SK-N-SH (cell line): ENCODE data around the gene CNOT11. TPM values are rescaled to one million over a fixed set of nuclear protein-coding genes. Genes with fewer than 3 reads are reported as not detected.
"Not testable (repeated sequence)": the region's sequence is repeated elsewhere in the genome, so short reads cannot be mapped to it uniquely, and the experiment has no call there.

ENCODE experiments used
- CTCF ChIA-PET: fragments of 300-600, 350-600 bp; formaldehyde crosslinking; extraction: SDS; loops from one replicate; lab custom pipeline; 2021; lab: Yijun Ruan, JAX
- POLR2A ChIA-PET: fragments of 350-600 bp; sonication (Branson Sonifier 250); formaldehyde crosslinking; extraction: SDS; loops from one replicate; lab custom pipeline; 2020; ENCODE audit warnings: antibody characterized with exemption, inconsistent platforms; lab: Yijun Ruan, JAX
- DNase-seq: peaks from one replicate; pipeline ENCODE4 v3.0.0; 2012
- H2AFZ ChIP-seq: fragments of 200-600 bp; sonication (generic); 2 replicates; pipeline ENCODE4 v1.8.1; 2016; ENCODE audit warnings: antibody characterized with exemption, mild to moderate bottlenecking, low read depth
- H3F3A ChIP-seq: fragments of 200-600 bp; sonication (generic); replicated peaks from 2 replicates; pipeline ENCODE3; 2016; ENCODE audit warnings: antibody characterized with exemption, mild to moderate bottlenecking; ENCODE audit not compliant: insufficient read depth
- H3K27ac ChIP-seq, 2 experiments: fragments of 200-500 bp in 1 of 2; fragments of 200-600 bp in 1 of 2; sonication (Bioruptor generic) in 1 of 2; sonication (generic), shearing (Covaris generic) in 1 of 2; 2 replicates each; pipeline versions ENCODE4 v1.5.1 to v1.6.1; 2014 to 2016; ENCODE audit warnings: low read depth in 2 of 2, inconsistent platforms in 1 of 2, low read length in 1 of 2, mild to moderate bottlenecking in 1 of 2, mixed read lengths in 1 of 2
- H3K27me3 ChIP-seq: fragments of 200-600 bp; sonication (generic), shearing (Covaris generic); 2 replicates; pipeline ENCODE4 v1.6.1; 2016; ENCODE audit warnings: mixed run types; ENCODE audit not compliant: insufficient read depth
- H3K36me3 ChIP-seq, 2 experiments: fragments of 200-500 bp in 1 of 2; fragments of 200-600 bp in 1 of 2; sonication (Bioruptor generic) in 1 of 2; sonication (generic) in 1 of 2; replicated peaks in 1 of 2; 2 replicates each; pipeline versions ENCODE3 to v1.5.1; 2014 to 2016; ENCODE audit warnings: low read length in 1 of 2, mild to moderate bottlenecking in 1 of 2; ENCODE audit not compliant: insufficient read depth in 2 of 2, control insufficient read depth in 1 of 2
- H3K4me1 ChIP-seq, 2 experiments: fragments of 200-500 bp in 1 of 2; fragments of 200-600 bp in 1 of 2; sonication (Bioruptor generic) in 1 of 2; sonication (generic), shearing (Covaris generic) in 1 of 2; 2 replicates each; pipeline versions ENCODE4 v1.5.1 to v1.6.1; 2014 to 2016; ENCODE audit warnings: low read depth in 1 of 2, low read length in 1 of 2, mixed run types in 1 of 2; ENCODE audit not compliant: insufficient read depth in 2 of 2, control insufficient read depth in 1 of 2
- H3K4me2 ChIP-seq: fragments of 200-600 bp; sonication (generic), shearing (Covaris generic); 2 replicates; pipeline ENCODE4 v1.6.1; 2017; ENCODE audit warnings: mixed run types
- H3K4me3 ChIP-seq, 2 experiments: fragments of 200-500 bp in 1 of 2; fragments of 200-600 bp in 1 of 2; sonication (Bioruptor generic) in 1 of 2; sonication (generic), shearing (Covaris generic) in 1 of 2; 2 replicates each; pipeline versions ENCODE4 v1.5.1 to v1.8.1; 2014 to 2016; ENCODE audit warnings: low read depth in 2 of 2, inconsistent platforms in 1 of 2, low read length in 1 of 2, mild to moderate bottlenecking in 1 of 2, mixed read lengths in 1 of 2, moderate library complexity in 1 of 2
- H3K79me2 ChIP-seq: fragments of 200-600 bp; sonication (generic); 2 replicates; pipeline ENCODE4 v1.8.1; 2017; ENCODE audit warnings: mild to moderate bottlenecking; ENCODE audit not compliant: insufficient read depth
- H3K9ac ChIP-seq: fragments of 200-600 bp; sonication (generic); 2 replicates; pipeline ENCODE4 v1.6.1; 2017; ENCODE audit warnings: mixed run types
- H3K9me2 ChIP-seq: fragments of 200-600 bp; sonication (generic); 2 replicates; pipeline ENCODE4 v1.6.1; 2017; ENCODE audit warnings: mixed run types
- H3K9me3 ChIP-seq: fragments of 200-600 bp; sonication (generic); 2 replicates; pipeline ENCODE4 v1.6.1; 2017; ENCODE audit warnings: mixed run types, mild to moderate bottlenecking, moderate library complexity
- H4K20me1 ChIP-seq: fragments of 200-600 bp; sonication (generic); 2 replicates; pipeline ENCODE4 v1.6.1; 2017; ENCODE audit warnings: mild to moderate bottlenecking, mixed run types; ENCODE audit not compliant: insufficient read depth
- CHD2 ChIP-seq: fragments of 150-350 bp; IDR thresholded peaks from 2 replicates; pipeline ENCODE4 v1.6.1; 2018; ENCODE audit warnings: low read length; ENCODE audit not compliant: partially characterized antibody
- EP300 ChIP-seq, 2 experiments: IDR thresholded peaks; 2 replicates each; pipeline versions ENCODE4 v1.4.0 to v1.6.1; 2012; ENCODE audit warnings: borderline replicate concordance in 1 of 2, low read depth in 1 of 2, low read length in 1 of 2
- FOXJ3 ChIP-seq: sonication (generic); formaldehyde crosslinking; IDR thresholded peaks from 2 replicates; pipeline ENCODE4 v1.5.1; 2020; ENCODE audit warnings: mild to moderate bottlenecking, missing genetic modification reagents
- GATA2 ChIP-seq: sonication (generic); formaldehyde crosslinking; IDR thresholded peaks from 2 replicates; pipeline ENCODE4 v1.5.0; 2020; ENCODE audit warnings: mild to moderate bottlenecking, missing genetic modification reagents
- JUND ChIP-seq: IDR thresholded peaks from 2 replicates; pipeline ENCODE4 v1.4.0; 2012
- MXI1 ChIP-seq: IDR thresholded peaks from 2 replicates; pipeline ENCODE4 v1.6.1; 2012; ENCODE audit warnings: mild to moderate bottlenecking, low read depth, low read length, improper control_type of control experiment
- NFIC ChIP-seq: IDR thresholded peaks from 2 replicates; pipeline ENCODE4 v1.4.0; 2012; ENCODE audit warnings: borderline replicate concordance
- NRF1 ChIP-seq: IDR thresholded peaks from 2 replicates; pipeline ENCODE4 v1.6.1; 2012; ENCODE audit warnings: low read depth, mild to moderate bottlenecking, low read length
- POLR2AphosphoS5 ChIP-seq: IDR thresholded peaks from 2 replicates; pipeline ENCODE4 v1.6.1; 2012; ENCODE audit warnings: low read depth, low read length
- RAD21 ChIP-seq: IDR thresholded peaks from 2 replicates; pipeline ENCODE4 v1.6.1; 2012; ENCODE audit warnings: mild to moderate bottlenecking, low read length
- RCOR1 ChIP-seq: fragments of 150-350 bp; IDR thresholded peaks from 2 replicates; pipeline ENCODE4 v1.6.1; 2017; ENCODE audit warnings: antibody characterized with exemption, low read length
- RXRA ChIP-seq: IDR thresholded peaks from 2 replicates; pipeline ENCODE4 v1.4.0; 2012; ENCODE audit warnings: low read depth, mild to moderate bottlenecking, borderline replicate concordance
- SMC3 ChIP-seq: IDR thresholded peaks from 2 replicates; pipeline ENCODE4 v1.6.1; 2012; ENCODE audit warnings: low read depth, low read length, improper control_type of control experiment
- TAF1 ChIP-seq: IDR thresholded peaks from 2 replicates; pipeline ENCODE4 v1.6.1; 2012; ENCODE audit warnings: low read depth, mild to moderate bottlenecking, low read length, moderate library complexity, borderline replicate concordance
- TCF12 ChIP-seq: IDR thresholded peaks from 2 replicates; pipeline ENCODE4 v1.4.0; 2012
- WGBS: methylation state at CpG from one replicate; pipeline ENCODE4 v1.1.6; 2017; ENCODE audit warnings: low lambda C conversion rate; 5-methylcytosine and 5-hydroxymethylcytosine counted together
- polyA plus RNA-seq, 3 experiments: library from polyadenylated mRNA; depleted of rRNA; stranded (reverse); fragments of >200 nt; gene quantifications; 2 replicates each; pipeline ENCODE4 v1.2.3, GENCODE V29; 2012
- TF ChIP-seq, protein P1 (sequence below): fragments of 150-350 bp; IDR thresholded peaks from 2 replicates; pipeline ENCODE4 v1.6.1; 2016; ENCODE audit warnings: mild to moderate bottlenecking, low read depth, low read length
- TF ChIP-seq, protein P2 (sequence below): IDR thresholded peaks from 2 replicates; pipeline ENCODE4 v1.4.0; 2012; ENCODE audit warnings: low read depth
- TF ChIP-seq, protein P3 (sequence below): IDR thresholded peaks from 2 replicates; pipeline ENCODE4; 2012
- TF ChIP-seq, protein P4 (sequence below): IDR thresholded peaks from 2 replicates; pipeline ENCODE4 v1.6.1; 2012; ENCODE audit warnings: mild to moderate bottlenecking, low read depth, low read length, moderate library complexity
- TF ChIP-seq, protein P5 (sequence below): fragments of 150-350 bp; IDR thresholded peaks from 2 replicates; pipeline ENCODE4 v1.6.1; 2017; ENCODE audit warnings: antibody characterized with exemption, low read length, low read depth, borderline replicate concordance

Gene CNOT11
- polyA plus RNA-seq, 1 of the 3 experiments (the other 2 are of a cell fraction), result 38.4 TPM

DNA sequence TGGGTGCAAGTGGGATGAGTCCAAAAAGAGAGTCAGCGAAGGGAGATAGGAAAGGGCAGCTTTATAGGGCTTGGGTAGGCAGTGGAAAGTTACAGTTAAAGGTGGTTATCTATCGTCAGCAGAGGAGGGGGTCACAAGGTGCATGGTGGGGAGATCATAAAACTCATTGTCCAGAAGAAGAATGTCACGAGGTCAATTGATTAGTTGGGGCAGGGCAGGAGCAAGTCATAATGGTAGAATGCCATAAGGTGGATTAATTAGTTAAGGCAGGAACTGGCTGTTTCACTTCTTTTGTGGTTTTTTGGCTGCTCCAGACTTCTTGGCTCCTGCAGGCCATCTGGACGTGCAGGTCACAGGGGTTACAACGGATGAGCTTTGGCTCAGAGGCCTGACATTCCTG, 3.9 kb upstream of the CNOT11 start:
- CTCF ChIA-PET, result interaction anchor here (5.0 kb wide), 1 partner anchor 8 kb away, joined by 25 read pairs; no protein-coding TSS in a partner anchor
- H3K9me3 ChIP-seq, H3K9ac ChIP-seq: not testable (repeated sequence)

DNA sequence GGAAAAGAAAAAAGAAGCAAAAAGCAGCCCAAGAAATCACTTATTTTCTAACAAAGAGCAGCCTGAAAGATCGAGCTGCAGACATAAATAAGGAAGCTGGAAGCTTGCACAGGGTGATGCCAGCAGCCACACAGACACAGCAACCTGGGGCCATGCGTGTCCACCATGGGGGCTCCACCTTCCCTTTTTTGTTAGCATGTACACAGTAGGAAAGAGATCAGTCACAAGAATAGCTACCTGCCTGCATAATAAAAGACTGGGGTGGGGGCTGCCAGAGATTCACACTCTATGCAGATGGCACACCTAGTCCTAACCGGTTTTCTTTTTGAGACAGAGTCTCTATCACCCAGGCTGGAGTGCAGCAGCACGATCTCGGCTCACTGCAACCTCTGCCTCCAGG, 2.9 kb upstream of the CNOT11 start:
- H3K9me2 ChIP-seq, result no peaks in the 10 kb centered on the region
- CTCF ChIA-PET, result interaction anchor here (0.6 to 5.0 kb wide), 4 partner anchors 9 to 213 kb away, joined by 3 to 25 read pairs (median 3); partner anchors contain the start of gene CREG2
- TF ChIP-seq JUND (no peak), FOXJ3 (CRISPR knock-in tag) (no peak), RCOR1 (no peak), NRF1 (no peak), CHD2 (no peak), TAF1 (no peak), RXRA (no peak), GATA2 (no peak), RAD21 (no peak), SMC3 (no peak), TCF12 (no peak), POLR2AphosphoS5 (no peak), EP300 (IDR thresholded peaks at IDR 0.05; ENCODE audit: borderline replicate concordance in 1 of 2, low read depth in 1 of 2, low read length in 1 of 2) (no peak), NFIC (no peak), MXI1 (no peak)
- TF ChIP-seq, protein P1, sequence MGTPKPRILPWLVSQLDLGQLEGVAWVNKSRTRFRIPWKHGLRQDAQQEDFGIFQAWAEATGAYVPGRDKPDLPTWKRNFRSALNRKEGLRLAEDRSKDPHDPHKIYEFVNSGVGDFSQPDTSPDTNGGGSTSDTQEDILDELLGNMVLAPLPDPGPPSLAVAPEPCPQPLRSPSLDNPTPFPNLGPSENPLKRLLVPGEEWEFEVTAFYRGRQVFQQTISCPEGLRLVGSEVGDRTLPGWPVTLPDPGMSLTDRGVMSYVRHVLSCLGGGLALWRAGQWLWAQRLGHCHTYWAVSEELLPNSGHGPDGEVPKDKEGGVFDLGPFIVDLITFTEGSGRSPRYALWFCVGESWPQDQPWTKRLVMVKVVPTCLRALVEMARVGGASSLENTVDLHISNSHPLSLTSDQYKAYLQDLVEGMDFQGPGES, result no peak
- TF ChIP-seq, protein P2, sequence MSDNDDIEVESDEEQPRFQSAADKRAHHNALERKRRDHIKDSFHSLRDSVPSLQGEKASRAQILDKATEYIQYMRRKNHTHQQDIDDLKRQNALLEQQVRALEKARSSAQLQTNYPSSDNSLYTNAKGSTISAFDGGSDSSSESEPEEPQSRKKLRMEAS, result no peak
- TF ChIP-seq, protein P3, sequence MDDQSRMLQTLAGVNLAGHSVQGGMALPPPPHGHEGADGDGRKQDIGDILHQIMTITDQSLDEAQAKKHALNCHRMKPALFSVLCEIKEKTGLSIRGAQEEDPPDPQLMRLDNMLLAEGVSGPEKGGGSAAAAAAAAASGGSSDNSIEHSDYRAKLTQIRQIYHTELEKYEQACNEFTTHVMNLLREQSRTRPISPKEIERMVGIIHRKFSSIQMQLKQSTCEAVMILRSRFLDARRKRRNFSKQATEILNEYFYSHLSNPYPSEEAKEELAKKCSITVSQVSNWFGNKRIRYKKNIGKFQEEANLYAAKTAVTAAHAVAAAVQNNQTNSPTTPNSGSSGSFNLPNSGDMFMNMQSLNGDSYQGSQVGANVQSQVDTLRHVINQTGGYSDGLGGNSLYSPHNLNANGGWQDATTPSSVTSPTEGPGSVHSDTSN, result no peak
- TF ChIP-seq, protein P4, sequence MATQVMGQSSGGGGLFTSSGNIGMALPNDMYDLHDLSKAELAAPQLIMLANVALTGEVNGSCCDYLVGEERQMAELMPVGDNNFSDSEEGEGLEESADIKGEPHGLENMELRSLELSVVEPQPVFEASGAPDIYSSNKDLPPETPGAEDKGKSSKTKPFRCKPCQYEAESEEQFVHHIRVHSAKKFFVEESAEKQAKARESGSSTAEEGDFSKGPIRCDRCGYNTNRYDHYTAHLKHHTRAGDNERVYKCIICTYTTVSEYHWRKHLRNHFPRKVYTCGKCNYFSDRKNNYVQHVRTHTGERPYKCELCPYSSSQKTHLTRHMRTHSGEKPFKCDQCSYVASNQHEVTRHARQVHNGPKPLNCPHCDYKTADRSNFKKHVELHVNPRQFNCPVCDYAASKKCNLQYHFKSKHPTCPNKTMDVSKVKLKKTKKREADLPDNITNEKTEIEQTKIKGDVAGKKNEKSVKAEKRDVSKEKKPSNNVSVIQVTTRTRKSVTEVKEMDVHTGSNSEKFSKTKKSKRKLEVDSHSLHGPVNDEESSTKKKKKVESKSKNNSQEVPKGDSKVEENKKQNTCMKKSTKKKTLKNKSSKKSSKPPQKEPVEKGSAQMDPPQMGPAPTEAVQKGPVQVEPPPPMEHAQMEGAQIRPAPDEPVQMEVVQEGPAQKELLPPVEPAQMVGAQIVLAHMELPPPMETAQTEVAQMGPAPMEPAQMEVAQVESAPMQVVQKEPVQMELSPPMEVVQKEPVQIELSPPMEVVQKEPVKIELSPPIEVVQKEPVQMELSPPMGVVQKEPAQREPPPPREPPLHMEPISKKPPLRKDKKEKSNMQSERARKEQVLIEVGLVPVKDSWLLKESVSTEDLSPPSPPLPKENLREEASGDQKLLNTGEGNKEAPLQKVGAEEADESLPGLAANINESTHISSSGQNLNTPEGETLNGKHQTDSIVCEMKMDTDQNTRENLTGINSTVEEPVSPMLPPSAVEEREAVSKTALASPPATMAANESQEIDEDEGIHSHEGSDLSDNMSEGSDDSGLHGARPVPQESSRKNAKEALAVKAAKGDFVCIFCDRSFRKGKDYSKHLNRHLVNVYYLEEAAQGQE, result no peak
- TF ChIP-seq, protein P5, sequence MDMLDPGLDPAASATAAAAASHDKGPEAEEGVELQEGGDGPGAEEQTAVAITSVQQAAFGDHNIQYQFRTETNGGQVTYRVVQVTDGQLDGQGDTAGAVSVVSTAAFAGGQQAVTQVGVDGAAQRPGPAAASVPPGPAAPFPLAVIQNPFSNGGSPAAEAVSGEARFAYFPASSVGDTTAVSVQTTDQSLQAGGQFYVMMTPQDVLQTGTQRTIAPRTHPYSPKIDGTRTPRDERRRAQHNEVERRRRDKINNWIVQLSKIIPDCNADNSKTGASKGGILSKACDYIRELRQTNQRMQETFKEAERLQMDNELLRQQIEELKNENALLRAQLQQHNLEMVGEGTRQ, result no peak
- TF ChIP-seq, all 33 proteins: peak for 0
- Histone ChIP-seq H3F3A (peaks cover 5% of the 10 kb centered on the region), H3K27ac (no peak overlapping the region), H3K4me3 (no peak overlapping the region), H3K4me2 (no peak overlapping the region), H3K4me1 (peaks cover 4 to 18% of the 10 kb centered on the region in 2 experiments; a peak in 1 of 4 replicates), H2AFZ (no peak overlapping the region), H4K20me1 (peaks cover 11% of the 10 kb centered on the region; the same call in 1 of the 2 replicates), H3K36me3 (no peaks in the 10 kb centered on the region), H3K27me3 (no peaks in the 10 kb centered on the region), H3K9ac (no peak overlapping the region), H3K79me2 (peaks cover 21% of the 10 kb centered on the region), H3K9me3 (no peaks in the 10 kb centered on the region)
- POLR2A ChIA-PET, result no interaction called here
- WGBS, result 85% methylated on average over 5 of the region's 5 CpGs
- DNase-seq, result no peak

More for the DNA sequence above, 3.9 kb upstream of the CNOT11 start:
- H3K4me1 ChIP-seq, H3K27ac ChIP-seq, H3K9me2 ChIP-seq, DNase-seq, POLR2A ChIA-PET, H4K20me1 ChIP-seq, H3K27me3 ChIP-seq, H3K4me2 ChIP-seq, H3K4me3 ChIP-seq, H2AFZ ChIP-seq, H3F3A ChIP-seq, H3K36me3 ChIP-seq: not testable (repeated sequence)
- WGBS, result 75% methylated on average over 5 of the region's 5 CpGs
- H3K79me2 ChIP-seq, result peaks cover 10% of the 10 kb centered on the region
